ENCODE results near the gene IRF9. TPM values are rescaled to one million over a fixed set of nuclear protein-coding genes. Genes with fewer than 3 reads are reported as not detected.

The IRF9 gene
- total and polyA plus RNA-seq, 2 of the 13 experiments (the other 11 are each of a cell fraction or from before 2014, with no cell fraction given) = 14.9 to 49.7 TPM

DNA sequence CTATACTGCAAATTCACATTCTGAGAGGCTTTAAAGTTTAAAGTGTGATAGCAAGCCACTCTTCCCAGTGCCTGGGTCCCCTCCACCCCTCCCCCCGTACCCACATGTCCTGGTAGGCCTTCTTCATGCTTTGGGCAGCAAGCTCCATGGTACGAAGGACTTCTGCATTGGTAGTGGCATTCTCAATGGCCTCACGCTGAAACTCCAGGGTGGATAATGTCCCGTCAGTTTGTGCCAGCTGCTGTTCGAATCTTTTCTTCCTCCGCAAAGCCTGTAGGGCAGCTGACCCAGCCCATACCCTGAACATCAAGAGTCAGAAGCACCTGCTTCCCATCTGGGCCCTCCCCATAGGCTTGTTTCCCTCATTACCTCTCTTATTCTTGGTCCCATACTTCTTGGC is 50.2 kb downstream of the IRF9 start (continued):
- TF ChIP-seq, protein P1, sequence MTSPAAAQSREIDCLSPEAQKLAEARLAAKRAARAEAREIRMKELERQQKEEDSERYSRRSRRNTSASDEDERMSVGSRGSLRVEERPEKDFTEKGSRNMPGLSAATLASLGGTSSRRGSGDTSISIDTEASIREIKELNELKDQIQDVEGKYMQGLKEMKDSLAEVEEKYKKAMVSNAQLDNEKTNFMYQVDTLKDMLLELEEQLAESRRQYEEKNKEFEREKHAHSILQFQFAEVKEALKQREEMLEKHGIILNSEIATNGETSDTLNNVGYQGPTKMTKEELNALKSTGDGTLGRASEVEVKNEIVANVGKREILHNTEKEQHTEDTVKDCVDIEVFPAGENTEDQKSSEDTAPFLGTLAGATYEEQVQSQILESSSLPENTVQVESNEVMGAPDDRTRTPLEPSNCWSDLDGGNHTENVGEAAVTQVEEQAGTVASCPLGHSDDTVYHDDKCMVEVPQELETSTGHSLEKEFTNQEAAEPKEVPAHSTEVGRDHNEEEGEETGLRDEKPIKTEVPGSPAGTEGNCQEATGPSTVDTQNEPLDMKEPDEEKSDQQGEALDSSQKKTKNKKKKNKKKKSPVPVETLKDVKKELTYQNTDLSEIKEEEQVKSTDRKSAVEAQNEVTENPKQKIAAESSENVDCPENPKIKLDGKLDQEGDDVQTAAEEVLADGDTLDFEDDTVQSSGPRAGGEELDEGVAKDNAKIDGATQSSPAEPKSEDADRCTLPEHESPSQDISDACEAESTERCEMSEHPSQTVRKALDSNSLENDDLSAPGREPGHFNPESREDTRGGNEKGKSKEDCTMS (CRISPR knock-in tag; conservative IDR thresholded peaks at IDR 0.05) = no peak
- TF ChIP-seq, protein P2, sequence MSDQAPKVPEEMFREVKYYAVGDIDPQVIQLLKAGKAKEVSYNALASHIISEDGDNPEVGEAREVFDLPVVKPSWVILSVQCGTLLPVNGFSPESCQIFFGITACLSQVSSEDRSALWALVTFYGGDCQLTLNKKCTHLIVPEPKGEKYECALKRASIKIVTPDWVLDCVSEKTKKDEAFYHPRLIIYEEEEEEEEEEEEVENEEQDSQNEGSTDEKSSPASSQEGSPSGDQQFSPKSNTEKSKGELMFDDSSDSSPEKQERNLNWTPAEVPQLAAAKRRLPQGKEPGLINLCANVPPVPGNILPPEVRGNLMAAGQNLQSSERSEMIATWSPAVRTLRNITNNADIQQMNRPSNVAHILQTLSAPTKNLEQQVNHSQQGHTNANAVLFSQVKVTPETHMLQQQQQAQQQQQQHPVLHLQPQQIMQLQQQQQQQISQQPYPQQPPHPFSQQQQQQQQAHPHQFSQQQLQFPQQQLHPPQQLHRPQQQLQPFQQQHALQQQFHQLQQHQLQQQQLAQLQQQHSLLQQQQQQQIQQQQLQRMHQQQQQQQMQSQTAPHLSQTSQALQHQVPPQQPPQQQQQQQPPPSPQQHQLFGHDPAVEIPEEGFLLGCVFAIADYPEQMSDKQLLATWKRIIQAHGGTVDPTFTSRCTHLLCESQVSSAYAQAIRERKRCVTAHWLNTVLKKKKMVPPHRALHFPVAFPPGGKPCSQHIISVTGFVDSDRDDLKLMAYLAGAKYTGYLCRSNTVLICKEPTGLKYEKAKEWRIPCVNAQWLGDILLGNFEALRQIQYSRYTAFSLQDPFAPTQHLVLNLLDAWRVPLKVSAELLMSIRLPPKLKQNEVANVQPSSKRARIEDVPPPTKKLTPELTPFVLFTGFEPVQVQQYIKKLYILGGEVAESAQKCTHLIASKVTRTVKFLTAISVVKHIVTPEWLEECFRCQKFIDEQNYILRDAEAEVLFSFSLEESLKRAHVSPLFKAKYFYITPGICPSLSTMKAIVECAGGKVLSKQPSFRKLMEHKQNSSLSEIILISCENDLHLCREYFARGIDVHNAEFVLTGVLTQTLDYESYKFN (CRISPR knock-in tag; conservative IDR thresholded peaks at IDR 0.05) = no peak
- TF ChIP-seq ARNT2 (CRISPR knock-in tag; IDR thresholded peaks at IDR 0.05; ENCODE audit: low read depth) (0 out of 2 replicates have a peak, but pooled peaks have one; percentile 21), PHF8 (CRISPR knock-in tag; IDR thresholded peaks at IDR 0.05) (peak; percentile 23; the same call in 1 of the 2 replicates), ZNF317 (CRISPR knock-in tag; IDR thresholded peaks at IDR 0.05) (no peak), ARNT (IDR thresholded peaks at IDR 0.05) (no peak), RBM22 (optimal IDR thresholded peaks at IDR 0.05; ENCODE audit: low read length) (no peak), ARHGAP35 (CRISPR knock-in tag; IDR thresholded peaks at IDR 0.05; ENCODE audit: borderline replicate concordance) (0 out of 2 replicates have a peak, but pooled peaks have one; percentile 25), POLR2A (IDR thresholded peaks at IDR 0.05; ENCODE audit: insufficient read depth in 1 of 2, low read depth in 2 of 2, low read length in 2 of 2) (0 out of 4 replicates have a peak, but pooled peaks of 1 of the 2 experiments have one; percentile 26), TGIF2 (CRISPR knock-in tag; IDR thresholded peaks at IDR 0.05) (no peak), ZNF496 (CRISPR knock-in tag; IDR thresholded peaks at IDR 0.05; ENCODE audit: insufficient replicate concordance) (no peak), RXRB (CRISPR knock-in tag; IDR thresholded peaks at IDR 0.05; ENCODE audit: borderline replicate concordance) (no peak), ZNF160 (CRISPR knock-in tag; IDR thresholded peaks at IDR 0.05) (no peak), MIER2 (CRISPR knock-in tag; IDR thresholded peaks at IDR 0.05) (no peak), GFI1 (CRISPR knock-in tag; IDR thresholded peaks at IDR 0.05; ENCODE audit: borderline replicate concordance) (no peak), AHR (CRISPR knock-in tag; IDR thresholded peaks at IDR 0.05) (no peak), ZC3H4 (CRISPR knock-in tag; IDR thresholded peaks at IDR 0.05; ENCODE audit: borderline replicate concordance) (no peak), MAFG (CRISPR knock-in tag; IDR thresholded peaks at IDR 0.05) (no peak)
- TF ChIP-seq, protein P3, sequence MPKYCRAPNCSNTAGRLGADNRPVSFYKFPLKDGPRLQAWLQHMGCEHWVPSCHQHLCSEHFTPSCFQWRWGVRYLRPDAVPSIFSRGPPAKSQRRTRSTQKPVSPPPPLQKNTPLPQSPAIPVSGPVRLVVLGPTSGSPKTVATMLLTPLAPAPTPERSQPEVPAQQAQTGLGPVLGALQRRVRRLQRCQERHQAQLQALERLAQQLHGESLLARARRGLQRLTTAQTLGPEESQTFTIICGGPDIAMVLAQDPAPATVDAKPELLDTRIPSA (CRISPR knock-in tag; IDR thresholded peaks at IDR 0.05; ENCODE audit: borderline replicate concordance) = no peak
- TF ChIP-seq, protein P4, sequence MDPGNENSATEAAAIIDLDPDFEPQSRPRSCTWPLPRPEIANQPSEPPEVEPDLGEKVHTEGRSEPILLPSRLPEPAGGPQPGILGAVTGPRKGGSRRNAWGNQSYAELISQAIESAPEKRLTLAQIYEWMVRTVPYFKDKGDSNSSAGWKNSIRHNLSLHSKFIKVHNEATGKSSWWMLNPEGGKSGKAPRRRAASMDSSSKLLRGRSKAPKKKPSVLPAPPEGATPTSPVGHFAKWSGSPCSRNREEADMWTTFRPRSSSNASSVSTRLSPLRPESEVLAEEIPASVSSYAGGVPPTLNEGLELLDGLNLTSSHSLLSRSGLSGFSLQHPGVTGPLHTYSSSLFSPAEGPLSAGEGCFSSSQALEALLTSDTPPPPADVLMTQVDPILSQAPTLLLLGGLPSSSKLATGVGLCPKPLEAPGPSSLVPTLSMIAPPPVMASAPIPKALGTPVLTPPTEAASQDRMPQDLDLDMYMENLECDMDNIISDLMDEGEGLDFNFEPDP (CRISPR knock-in tag; conservative IDR thresholded peaks at IDR 0.05) = no peak

All from HepG2 (cell line).